ENCODE results near the gene SHROOM3. TPM values are rescaled to one million over a fixed set of nuclear protein-coding genes. Genes with fewer than 3 reads are reported as not detected.

The SHROOM3 gene
- total and polyA plus RNA-seq, 2 experiments from 2014 or later, result 11.3 to 73.5 TPM

DNA sequence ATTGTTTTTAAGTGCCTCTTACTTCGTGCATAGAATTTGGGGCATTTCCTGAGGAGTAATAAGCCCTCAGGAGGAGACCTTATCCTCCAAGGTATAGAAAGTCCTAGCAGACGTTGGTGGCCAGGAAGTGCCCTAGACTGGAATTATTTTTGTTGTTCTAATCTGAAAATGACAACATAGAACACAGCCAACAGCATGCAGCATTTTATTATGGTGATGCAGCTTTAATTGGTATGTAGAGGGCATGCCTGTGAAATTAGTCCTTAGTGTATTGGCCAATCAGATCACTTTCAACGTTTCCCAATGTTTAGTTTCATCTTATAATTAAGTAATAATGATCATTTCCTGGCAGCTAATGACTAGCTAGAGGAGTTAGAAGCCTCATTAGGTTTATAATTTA lies 199.2 kb downstream of the SHROOM3 start (continued):
- TF ChIP-seq, protein P1, sequence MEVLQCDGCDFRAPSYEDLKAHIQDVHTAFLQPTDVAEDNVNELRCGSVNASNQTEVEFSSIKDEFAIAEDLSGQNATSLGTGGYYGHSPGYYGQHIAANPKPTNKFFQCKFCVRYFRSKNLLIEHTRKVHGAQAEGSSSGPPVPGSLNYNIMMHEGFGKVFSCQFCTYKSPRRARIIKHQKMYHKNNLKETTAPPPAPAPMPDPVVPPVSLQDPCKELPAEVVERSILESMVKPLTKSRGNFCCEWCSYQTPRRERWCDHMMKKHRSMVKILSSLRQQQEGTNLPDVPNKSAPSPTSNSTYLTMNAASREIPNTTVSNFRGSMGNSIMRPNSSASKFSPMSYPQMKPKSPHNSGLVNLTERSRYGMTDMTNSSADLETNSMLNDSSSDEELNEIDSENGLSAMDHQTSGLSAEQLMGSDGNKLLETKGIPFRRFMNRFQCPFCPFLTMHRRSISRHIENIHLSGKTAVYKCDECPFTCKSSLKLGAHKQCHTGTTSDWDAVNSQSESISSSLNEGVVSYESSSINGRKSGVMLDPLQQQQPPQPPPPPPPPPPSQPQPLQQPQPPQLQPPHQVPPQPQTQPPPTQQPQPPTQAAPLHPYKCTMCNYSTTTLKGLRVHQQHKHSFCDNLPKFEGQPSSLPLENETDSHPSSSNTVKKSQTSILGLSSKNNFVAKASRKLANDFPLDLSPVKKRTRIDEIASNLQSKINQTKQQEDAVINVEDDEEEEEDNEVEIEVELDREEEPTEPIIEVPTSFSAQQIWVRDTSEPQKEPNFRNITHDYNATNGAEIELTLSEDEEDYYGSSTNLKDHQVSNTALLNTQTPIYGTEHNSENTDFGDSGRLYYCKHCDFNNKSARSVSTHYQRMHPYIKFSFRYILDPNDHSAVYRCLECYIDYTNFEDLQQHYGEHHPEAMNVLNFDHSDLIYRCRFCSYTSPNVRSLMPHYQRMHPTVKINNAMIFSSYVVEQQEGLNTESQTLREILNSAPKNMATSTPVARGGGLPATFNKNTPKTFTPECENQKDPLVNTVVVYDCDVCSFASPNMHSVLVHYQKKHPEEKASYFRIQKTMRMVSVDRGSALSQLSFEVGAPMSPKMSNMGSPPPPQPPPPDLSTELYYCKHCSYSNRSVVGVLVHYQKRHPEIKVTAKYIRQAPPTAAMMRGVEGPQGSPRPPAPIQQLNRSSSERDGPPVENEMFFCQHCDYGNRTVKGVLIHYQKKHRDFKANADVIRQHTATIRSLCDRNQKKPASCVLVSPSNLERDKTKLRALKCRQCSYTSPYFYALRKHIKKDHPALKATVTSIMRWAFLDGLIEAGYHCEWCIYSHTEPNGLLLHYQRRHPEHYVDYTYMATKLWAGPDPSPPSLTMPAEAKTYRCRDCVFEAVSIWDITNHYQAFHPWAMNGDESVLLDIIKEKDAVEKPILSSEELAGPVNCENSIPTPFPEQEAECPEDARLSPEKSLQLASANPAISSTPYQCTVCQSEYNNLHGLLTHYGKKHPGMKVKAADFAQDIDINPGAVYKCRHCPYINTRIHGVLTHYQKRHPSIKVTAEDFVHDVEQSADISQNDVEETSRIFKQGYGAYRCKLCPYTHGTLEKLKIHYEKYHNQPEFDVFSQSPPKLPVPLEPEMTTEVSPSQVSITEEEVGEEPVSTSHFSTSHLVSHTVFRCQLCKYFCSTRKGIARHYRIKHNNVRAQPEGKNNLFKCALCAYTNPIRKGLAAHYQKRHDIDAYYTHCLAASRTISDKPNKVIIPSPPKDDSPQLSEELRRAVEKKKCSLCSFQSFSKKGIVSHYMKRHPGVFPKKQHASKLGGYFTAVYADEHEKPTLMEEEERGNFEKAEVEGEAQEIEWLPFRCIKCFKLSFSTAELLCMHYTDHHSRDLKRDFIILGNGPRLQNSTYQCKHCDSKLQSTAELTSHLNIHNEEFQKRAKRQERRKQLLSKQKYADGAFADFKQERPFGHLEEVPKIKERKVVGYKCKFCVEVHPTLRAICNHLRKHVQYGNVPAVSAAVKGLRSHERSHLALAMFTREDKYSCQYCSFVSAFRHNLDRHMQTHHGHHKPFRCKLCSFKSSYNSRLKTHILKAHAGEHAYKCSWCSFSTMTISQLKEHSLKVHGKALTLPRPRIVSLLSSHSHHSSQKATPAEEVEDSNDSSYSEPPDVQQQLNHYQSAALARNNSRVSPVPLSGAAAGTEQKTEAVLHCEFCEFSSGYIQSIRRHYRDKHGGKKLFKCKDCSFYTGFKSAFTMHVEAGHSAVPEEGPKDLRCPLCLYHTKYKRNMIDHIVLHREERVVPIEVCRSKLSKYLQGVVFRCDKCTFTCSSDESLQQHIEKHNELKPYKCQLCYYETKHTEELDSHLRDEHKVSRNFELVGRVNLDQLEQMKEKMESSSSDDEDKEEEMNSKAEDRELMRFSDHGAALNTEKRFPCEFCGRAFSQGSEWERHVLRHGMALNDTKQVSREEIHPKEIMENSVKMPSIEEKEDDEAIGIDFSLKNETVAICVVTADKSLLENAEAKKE (CRISPR knock-in tag; IDR thresholded peaks at IDR 0.05), result no peak
- TF ChIP-seq, protein P2, sequence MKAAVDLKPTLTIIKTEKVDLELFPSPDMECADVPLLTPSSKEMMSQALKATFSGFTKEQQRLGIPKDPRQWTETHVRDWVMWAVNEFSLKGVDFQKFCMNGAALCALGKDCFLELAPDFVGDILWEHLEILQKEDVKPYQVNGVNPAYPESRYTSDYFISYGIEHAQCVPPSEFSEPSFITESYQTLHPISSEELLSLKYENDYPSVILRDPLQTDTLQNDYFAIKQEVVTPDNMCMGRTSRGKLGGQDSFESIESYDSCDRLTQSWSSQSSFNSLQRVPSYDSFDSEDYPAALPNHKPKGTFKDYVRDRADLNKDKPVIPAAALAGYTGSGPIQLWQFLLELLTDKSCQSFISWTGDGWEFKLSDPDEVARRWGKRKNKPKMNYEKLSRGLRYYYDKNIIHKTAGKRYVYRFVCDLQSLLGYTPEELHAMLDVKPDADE (IDR thresholded peaks at IDR 0.05), result no peak
- TF ChIP-seq CREB1 (CRISPR knock-in tag; IDR thresholded peaks at IDR 0.05; ENCODE audit: low read depth) (no peak), ZNF331 (CRISPR knock-in tag; IDR thresholded peaks at IDR 0.05; ENCODE audit: low read depth) (no peak), POLR2AphosphoS5 (IDR thresholded peaks at IDR 0.05; ENCODE audit: low read depth) (no peak), EZH2 (IDR thresholded peaks at IDR 0.05; ENCODE audit: low read depth, unreplicated experiment) (no peak), EZH2phosphoT487 (IDR thresholded peaks at IDR 0.05; ENCODE audit: unreplicated experiment) (no peak), ZNF114 (CRISPR knock-in tag; IDR thresholded peaks at IDR 0.05) (no peak)
- TF ChIP-seq, protein P3, sequence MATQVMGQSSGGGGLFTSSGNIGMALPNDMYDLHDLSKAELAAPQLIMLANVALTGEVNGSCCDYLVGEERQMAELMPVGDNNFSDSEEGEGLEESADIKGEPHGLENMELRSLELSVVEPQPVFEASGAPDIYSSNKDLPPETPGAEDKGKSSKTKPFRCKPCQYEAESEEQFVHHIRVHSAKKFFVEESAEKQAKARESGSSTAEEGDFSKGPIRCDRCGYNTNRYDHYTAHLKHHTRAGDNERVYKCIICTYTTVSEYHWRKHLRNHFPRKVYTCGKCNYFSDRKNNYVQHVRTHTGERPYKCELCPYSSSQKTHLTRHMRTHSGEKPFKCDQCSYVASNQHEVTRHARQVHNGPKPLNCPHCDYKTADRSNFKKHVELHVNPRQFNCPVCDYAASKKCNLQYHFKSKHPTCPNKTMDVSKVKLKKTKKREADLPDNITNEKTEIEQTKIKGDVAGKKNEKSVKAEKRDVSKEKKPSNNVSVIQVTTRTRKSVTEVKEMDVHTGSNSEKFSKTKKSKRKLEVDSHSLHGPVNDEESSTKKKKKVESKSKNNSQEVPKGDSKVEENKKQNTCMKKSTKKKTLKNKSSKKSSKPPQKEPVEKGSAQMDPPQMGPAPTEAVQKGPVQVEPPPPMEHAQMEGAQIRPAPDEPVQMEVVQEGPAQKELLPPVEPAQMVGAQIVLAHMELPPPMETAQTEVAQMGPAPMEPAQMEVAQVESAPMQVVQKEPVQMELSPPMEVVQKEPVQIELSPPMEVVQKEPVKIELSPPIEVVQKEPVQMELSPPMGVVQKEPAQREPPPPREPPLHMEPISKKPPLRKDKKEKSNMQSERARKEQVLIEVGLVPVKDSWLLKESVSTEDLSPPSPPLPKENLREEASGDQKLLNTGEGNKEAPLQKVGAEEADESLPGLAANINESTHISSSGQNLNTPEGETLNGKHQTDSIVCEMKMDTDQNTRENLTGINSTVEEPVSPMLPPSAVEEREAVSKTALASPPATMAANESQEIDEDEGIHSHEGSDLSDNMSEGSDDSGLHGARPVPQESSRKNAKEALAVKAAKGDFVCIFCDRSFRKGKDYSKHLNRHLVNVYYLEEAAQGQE (IDR thresholded peaks at IDR 0.05; ENCODE audit: unreplicated experiment), result no peak
- TF ChIP-seq, protein P4, sequence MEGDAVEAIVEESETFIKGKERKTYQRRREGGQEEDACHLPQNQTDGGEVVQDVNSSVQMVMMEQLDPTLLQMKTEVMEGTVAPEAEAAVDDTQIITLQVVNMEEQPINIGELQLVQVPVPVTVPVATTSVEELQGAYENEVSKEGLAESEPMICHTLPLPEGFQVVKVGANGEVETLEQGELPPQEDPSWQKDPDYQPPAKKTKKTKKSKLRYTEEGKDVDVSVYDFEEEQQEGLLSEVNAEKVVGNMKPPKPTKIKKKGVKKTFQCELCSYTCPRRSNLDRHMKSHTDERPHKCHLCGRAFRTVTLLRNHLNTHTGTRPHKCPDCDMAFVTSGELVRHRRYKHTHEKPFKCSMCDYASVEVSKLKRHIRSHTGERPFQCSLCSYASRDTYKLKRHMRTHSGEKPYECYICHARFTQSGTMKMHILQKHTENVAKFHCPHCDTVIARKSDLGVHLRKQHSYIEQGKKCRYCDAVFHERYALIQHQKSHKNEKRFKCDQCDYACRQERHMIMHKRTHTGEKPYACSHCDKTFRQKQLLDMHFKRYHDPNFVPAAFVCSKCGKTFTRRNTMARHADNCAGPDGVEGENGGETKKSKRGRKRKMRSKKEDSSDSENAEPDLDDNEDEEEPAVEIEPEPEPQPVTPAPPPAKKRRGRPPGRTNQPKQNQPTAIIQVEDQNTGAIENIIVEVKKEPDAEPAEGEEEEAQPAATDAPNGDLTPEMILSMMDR (conservative IDR thresholded peaks at IDR 0.05; ENCODE audit: low read depth in 2 of 2), result no peak

All from GM23338 (cell line).